Inferior parietal cortex (tissue), 1 donor: ENCODE measurements around the gene PHLDB2.
"Not testable (repeated sequence)": the region's sequence is repeated elsewhere in the genome, so short reads cannot be mapped to it uniquely, and the experiment has no call there.

Source experiments
- DNase-seq: peaks from one replicate; pipeline ENCODE4 v3.0.0-alpha.2; 2016; ENCODE audit errors: extremely low spot score

Gene PHLDB2

DNA sequence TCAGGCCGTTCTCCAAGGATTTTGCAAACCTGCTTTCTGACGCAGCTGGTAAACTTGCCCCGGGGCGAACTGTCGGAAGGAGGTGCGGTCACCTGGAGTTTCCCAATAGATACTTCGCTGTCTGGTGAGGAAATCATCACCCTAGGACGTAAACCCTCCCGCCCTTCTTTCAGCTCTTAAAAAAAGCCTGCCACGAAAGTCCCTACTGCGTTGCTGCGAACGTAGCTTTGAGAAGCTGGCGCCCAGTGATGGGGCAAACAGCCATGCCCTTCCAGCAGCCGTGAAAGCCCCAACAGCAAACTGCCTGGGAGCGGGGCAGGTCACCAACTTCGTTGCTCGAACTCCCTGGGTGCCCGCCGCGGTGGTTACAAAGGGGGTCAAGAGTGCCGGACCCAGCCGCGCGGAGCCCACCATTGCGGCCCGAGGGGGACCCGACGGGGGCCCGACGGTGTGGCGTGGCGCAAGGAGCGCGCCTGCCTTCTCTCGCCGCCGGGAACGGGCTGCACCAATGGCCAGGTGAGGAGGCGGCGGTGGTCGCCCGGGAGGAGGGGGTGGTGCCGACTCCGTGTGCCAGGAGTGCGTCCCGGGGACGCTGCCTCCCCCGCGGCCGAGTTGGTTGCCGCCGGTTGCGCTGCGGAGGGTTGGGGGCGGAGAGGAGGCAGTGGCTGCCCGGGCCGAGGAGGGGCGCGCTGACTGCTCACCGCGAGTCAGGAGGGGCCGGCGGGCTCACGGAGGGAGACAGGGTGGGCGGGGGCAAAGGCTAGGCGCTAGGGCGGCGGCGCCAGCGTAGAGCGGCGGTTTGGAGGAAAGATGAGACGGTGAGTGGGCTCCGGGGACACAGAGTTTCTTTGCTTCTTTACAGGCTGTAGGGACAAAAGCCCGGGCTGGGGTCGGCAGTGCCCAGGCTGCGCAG lies at the start of gene PHLDB2:
Gene PHLDB2 (plus strand): TSS at position 205 of the 913 bp plus-strand sequence. CDS start 24,813 bp downstream, outside the sequence.
- no peak for DNase-seq

DNA sequence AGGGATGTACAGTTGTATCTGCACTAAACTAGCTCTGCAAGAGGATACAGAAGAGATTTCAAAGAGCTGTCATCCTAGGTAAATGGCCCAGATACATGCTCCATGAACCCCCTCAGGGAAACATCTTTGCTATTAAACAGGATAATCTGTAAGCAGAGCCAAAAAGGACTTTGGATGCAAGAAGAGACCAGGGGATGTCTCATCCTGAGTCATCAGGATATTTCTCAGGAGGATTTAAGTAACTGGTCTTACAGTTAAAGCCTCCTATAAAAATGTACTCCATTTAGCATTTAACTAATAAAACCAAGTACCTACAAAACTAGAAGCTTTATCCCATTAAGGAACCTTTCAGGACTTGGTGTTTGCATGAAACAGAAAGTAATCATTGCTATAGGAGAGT lies 48.2 kb upstream of the PHLDB2 start:
- no peak for DNase-seq

DNA sequence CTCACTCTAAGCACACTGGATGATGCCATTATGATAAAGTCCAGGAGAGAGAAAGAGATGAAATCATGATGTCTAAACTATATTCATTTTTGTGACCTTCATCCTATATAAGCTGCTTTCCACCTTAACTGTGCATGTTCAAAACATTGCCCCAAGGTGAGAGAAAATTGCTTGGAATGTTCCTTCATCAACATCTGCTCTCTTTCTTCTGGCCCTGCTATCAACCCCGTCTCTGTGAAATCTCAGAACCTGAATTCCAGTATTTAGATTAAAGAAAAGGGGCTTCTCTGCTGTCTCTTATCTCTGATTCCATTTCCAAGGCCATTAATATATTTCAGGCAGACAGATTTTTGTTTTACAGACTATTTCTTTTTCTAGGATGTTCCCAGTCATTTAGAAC lies 47.3 kb upstream of the PHLDB2 start:
- no peak for DNase-seq

DNA sequence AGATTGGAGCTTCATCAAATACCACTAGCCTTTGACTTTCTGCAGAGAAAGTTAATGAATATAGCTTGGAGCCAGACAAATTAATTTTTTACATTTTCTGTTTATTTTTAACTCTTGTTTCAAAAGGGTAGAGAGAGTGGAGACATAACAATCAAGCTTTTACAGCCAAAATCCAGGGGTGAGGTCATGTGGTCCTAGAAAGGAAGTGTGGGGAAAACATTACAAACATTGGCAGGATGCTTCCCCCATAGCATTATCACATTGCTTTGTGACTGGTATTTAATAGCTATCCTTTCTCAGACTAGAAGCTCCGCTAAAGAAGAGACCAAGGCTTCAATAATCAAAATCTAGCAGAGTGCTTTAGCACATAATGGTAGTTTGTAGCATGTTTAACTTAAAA lies 46.4 kb upstream of the PHLDB2 start:
- DNase-seq, result no peak

DNA sequence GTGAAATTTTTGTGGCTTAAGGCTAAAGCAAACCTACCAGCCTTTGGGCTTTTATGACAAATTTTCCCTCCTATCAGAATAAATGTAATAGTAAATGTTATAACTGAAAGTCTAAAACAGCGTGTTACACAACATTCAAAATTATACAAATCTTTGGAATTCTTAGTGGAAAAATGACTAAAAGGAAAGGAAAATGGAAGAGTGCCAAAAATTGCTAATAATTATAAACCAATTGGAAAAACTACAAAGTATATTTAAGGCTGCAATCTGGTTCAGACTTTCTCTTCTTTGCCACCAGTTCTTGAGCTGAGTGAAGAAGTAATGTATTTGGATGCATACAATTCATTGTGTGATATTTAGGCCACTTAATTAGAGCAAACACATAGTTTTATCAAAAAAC lies 45.6 kb upstream of the PHLDB2 start:
- DNase-seq, result no peak

DNA sequence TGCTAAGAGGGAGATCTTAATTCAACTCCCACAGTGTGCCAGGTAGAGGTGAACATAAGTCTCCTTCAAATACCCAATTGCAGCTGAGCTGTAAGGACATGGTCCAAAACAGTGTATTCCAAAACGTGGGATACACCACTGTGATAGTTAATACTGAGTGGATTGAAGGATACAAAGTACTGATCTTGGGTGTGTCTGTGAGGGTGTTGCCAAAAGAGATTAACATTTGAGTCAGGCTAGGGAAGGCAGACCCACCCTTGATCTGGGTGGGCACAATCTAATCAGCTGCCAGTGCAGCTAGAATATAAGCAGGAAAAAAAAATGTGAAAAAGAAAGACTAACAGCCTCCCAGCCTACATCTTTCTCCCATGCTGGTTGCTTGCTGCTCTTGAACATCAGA lies 45.1 kb upstream of the PHLDB2 start:
- no peak for DNase-seq

DNA sequence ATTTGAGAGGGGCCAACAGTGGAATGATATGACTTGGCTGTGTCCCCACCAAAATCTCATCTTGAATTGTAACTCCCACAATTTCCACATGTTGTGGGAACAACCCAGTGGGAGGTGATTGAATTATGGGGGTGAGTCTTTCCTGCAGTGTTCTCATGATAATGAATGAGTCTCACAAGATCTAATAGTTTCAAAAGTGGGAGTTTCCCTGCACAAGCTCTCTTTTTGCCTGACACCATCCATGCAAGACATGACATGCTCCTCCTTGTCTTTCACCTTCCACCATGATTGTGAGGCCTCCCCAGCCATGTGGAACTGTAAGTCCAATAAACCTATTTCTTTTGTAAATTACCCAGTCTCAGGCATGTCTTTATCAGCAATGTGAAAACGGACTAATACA lies 42.3 kb upstream of the PHLDB2 start:
- DNase-seq, result not testable (repeated sequence)

DNA sequence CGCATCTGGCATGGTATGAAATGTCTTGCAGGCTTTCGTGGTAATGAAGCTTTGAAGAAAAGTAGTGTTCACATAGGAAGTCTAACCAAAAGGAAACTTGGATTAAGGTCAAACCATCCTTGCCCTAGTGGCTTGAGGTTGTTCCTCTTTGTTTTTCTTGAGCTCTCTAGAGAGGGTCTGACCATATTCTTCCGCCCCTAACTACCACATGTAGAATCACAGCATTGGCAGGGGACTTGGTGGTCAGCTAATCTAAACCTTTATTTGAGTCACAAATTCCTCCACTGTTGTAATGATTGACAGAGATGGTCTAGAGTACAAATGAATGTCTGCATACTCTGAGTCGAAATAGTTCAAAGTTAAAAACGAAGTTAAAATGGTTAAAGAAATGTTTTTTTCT lies 39.1 kb upstream of the PHLDB2 start:
- DNase-seq, result no peak

DNA sequence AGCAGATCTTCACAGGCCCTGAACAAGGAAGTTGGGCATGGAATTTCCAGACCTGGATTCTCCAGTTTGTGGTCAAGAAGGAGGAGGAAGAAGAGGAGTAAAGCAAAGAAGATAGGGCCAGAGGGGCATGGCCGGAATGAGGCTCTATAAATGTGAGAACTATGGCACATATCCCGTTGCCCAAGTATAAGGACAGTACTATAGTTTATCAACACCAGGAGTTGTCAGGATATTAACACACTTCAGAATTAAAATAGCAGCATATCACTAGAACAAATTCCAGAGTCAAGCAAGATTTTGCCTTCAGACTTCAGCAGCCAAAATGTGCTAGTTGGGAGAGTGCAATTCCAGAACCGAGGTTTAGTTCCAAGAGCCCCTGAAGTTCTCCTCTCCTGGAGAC lies 38.4 kb upstream of the PHLDB2 start:
- DNase-seq, result no peak

DNA sequence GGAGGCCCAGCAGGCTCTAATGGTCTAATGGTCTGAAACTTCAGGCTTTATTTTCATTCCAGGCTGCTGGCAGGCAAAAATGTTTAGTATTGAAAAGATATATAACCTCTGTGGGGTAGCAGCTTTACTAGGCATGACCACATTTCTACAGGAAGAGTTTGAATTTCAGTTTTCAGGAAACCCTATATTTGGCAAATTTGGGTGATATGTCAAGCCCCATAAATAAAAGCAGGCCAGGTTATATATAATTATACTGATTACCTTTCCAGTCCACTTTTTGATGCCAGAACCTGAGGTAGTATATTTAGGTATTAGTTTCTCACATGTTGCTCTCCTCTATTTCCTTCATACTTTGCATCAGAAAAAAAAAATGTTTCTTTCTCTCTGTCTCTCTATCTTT lies 37.2 kb upstream of the PHLDB2 start:
- DNase-seq, result no peak

DNA sequence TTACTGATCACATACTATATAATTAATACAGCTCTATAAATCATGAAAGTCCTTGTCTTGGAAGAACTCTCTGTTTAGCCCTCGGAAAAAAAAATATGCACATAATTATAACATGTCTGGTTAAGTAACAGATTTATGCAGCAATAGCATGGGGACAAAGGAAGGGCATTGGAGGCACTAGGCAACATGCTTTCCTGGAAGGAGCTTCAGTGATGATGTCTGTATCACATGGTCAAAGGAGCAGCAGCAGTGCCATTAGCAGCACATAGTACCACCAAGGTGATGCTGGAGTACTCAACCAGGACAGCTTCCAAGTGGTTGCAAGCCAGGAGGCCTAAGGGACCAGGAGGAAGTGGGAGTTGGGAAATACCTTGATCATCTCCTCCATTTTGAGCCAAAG lies 36.3 kb upstream of the PHLDB2 start:
- no peak for DNase-seq

DNA sequence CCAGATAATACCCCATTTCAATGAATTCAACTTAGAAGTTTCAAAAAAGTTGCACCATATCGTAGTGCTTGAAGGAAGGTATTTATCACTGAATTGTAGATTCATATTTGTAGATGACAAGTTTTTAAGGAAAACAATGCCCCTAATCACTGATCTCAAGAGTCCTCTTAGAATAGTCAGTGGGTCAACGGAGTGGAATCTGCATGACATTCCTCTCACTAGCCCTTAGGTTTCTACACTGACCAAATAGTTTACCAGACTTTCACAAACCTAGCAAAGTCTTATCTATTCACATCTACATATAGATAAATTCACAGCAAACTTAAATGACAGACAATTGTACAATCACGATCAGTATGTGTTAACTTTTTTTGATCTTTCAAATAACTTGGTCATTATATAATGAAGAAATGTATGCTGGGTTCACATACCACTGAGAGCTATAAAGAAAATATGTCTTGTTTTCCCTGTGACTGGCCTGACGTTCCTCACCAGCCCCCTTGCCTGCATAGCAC lies 35.7 kb upstream of the PHLDB2 start:
- DNase-seq, result no peak

DNA sequence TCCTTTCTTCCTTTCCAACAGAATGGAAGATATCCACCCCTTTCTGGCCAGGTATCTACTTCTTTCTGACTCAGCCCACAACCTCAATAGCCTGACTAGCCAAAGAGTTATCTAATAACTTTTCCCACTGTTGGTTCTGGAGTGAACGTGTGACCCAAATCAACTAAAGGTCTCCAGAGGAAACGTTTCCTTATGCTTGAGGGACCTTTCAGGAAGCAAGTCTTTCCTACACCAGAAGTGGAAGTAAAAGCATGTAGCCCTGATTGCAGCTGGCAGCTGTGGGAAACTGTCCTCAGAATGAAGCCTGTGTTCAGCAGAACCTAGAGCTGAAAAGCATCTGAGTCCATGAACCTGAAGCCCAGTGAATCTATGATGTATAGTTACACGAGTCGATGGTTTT lies 34.7 kb upstream of the PHLDB2 start:
- DNase-seq, result no peak

DNA sequence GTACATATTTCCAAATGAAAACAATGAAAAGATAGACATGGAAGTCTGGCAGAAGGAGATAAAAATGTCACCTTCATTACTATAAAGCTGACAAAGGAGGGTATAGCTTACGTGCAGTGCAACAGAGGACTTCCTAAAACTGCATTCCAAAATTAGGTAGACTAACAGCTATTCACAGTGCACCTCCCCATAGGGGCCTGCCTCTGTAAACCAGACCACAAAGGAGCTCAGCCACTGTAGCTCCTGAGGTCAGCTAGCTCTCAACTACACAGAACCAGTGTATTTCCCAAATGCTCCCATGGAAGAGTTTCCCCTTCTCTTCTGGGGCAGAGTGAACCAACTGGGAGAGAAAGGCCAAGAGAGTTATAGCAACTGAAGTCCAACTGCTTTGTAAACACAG lies 31.2 kb upstream of the PHLDB2 start:
- DNase-seq, result no peak

DNA sequence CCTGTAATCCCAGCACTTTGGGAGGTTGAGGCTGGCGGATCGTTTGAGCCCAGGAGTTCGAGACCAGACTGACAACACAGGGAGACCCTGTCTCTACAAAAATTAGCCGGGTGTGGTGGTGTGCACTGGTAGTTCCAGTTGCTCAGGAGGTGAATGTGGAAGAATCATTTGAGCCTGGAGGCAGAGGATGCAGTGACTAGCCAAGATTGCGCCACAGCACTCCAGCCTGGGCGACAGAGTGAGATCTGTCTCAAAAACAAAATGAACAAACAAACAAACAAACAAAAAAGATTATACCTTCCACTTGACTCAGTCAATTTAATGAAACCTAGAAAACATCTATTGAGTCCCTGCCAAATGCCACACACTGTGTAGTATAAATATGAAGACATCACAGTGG lies 30.5 kb upstream of the PHLDB2 start:
- no peak for DNase-seq

DNA sequence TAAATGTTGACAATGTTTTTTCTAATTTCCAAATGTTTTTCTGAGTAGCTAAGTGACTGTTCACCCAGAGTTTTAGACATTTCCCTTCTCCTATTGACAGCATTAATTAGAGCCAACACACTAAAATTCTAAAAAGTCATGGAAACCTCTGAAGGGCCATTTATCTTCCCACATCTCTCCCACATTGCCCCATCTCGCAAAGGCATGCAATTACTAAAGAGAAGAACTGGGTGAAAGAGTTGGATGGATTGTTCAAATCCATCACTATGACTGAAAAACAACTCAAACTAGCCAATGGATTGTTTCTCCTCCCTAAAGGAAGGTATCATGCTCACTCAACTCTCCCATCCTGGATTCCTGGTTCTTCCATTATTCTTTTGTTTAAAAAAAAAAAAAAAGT lies 30.0 kb upstream of the PHLDB2 start:
- DNase-seq, result no peak

DNA sequence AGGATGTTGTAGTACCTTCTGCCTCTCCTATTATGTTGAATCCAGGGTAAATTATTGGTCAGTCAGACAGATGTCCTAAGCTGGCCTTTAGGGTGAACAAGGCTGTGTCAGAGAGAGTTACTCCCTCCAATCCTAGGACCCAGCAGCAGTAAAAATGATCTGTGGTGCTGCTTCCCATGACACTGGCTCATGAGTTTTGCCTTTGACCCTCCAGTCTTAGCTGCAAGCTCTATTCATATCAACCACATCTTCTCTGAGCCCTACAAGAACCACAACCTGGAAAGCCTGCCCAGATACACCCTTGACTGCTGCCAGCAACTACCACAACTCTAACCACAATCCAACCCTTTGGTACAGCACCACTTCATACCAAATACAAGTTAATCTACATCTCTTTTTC lies 27.2 kb upstream of the PHLDB2 start:
- DNase-seq, result no peak

DNA sequence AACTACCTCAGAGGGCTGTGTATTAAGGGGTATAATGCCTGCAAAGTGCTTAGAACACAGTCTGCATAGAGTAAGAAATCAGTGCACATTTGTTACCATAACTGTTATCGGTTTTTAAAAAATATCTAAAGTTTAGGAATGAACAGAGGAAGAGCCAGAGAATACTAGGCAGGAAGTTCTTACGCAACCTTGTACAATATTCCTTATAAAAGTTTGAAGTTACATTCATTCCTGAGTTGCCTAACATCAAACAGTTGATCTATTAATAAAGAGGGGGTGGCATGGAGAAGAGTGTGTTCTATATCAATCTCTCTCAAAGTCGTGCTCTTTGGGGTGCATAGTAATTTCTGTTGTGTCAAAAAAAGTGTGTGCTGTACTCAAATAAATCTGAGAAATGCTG lies 22.0 kb upstream of the PHLDB2 start:
- DNase-seq, result no peak

DNA sequence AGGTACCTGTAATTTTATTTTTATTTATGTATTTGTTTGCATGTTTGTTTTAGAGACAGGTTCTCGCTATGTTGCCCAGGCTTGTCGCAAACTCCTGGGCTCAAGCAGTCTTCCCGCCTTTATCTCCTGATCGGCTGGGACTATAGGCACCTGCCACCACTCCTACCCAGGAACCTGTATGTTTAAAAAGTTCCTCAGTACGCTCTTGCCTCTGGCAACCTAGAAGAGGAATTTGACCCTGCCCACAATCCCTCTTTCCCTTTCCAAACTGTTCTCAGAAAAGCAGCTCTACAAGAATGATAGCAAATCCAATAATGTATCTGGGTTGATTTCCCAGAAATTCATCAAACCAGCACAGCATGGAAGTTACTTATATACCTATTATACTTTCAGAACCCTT lies 20.9 kb upstream of the PHLDB2 start:
- no peak for DNase-seq

DNA sequence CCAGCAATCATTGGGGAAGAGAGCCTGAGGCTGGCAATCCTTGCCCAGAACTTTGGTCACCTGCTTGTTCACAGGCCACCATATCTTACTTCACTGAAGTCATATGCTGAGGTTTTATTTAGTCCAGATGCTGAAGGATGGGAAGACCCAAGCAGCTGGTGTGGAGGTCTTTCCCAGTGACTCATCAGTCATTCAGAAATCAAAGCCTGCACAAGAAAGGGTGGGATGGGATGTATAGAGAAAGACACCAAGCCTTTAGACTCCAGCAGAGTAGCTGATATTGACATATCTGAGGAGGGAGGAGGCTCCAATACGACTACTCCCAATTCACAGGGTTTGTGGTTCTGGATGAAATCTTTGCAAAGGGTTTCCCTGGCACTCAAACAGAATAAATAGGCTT lies 13.0 kb upstream of the PHLDB2 start:
- DNase-seq, result no peak

DNA sequence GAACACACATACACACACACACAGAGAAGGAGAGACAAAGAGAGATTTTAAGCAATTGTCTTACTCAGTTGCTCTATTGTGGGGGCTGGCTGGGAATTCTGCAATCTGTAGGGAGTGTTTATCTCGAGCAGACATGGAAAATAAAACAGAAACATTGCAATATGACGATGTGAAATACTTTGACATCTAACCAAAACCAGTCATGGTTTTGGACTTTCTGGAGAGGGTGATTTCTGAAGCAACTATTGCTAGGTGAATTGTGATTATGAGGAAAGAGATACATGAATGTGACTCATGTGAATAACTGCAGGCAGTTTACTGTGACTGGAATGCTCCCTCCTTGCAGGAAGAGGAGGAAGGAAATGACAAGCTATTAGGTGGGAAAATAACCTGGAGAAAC lies 12.3 kb upstream of the PHLDB2 start:
- DNase-seq, result no peak

DNA sequence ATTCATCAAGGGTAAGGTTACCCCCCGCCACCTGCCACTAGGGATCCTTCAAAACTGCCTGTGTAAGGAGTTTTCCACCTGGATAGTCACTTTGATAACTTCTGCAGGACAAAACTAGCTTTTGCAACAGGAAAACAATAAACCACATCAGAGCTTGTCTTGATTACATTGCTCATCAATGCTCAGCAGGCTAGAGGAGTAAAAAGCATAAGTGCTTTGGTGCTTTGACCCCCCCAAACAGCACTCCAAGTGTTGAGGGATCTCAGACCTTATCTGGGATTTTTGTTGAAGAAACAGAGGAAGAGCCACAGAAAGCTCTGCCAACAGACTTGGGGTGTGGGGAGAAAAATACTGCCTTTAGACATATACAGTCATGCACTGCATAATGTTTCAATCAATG lies 10.8 kb upstream of the PHLDB2 start:
- no peak for DNase-seq

DNA sequence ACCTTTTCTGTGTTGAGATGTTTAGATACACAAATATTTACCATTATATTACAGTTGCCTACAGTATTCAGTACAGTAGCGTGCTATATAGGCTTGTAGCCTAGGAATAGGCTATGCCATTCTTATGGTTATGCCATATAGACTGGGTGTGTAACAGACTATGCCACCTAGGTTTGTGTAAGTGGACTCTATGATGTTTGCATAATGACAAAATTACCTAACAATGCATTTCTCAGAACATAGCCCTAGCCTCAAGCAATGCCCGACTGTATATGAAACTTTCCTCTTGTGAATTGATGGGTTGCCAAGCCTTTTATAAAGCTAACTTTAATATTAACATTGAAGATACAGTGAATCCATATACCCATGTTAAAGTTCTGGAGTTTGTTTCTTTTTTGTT lies 10.3 kb upstream of the PHLDB2 start:
- no peak for DNase-seq

DNA sequence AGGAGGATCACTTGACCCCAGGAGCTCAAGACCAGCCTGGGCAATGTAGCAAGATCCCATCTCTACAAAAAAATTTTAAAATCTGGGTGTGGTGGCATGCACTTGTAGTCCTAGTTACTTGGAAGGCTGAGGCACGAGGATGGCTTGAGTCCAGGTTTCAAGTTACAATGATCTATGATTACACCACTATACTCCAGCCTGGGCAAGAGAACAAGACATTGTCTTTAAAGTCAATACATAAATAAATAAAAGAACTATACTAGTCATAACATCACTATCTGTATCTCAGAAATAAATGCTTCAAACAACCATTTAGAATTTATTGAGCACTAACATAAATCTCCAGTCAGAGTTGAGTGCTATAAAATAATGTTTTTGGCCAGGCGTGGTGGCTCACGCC lies 8.5 kb upstream of the PHLDB2 start:
- DNase-seq, result no peak
